Parathyroid adenoma (tissue), 2 donors: Measurements from ENCODE around the gene WWC1.

Experiments
- H2AFZ ChIP-seq: fragments of 300-600 bp; sonication (generic); one replicate; pipeline ENCODE4 v1.7.0; 2017; ENCODE audit warnings: antibody characterized with exemption, mild to moderate bottlenecking
- H3K27ac ChIP-seq: fragments of 300-600 bp; sonication (generic); one replicate; pipeline ENCODE4 v1.7.0; 2017
- H3K27me3 ChIP-seq: fragments of 300-600 bp; sonication (generic); one replicate; pipeline ENCODE4 v1.7.0; 2017; ENCODE audit warnings: low read length; ENCODE audit not compliant: control insufficient read depth, insufficient read depth
- H3K36me3 ChIP-seq: fragments of 300-600 bp; sonication (generic); one replicate; pipeline ENCODE4 v1.7.0; 2017; ENCODE audit warnings: low read length; ENCODE audit not compliant: control insufficient read depth, insufficient read depth
- H3K4me1 ChIP-seq: fragments of 300-600 bp; sonication (generic); one replicate; pipeline ENCODE4 v1.7.0; 2017; ENCODE audit warnings: control low read depth
- H3K4me2 ChIP-seq: fragments of 300-600 bp; sonication (generic); one replicate; pipeline ENCODE4 v1.7.0; 2017; ENCODE audit warnings: low read length
- H3K4me3 ChIP-seq: fragments of 300-600 bp; sonication (generic); one replicate; pipeline ENCODE4 v1.7.0; 2017; ENCODE audit warnings: low read depth, low read length
- H3K79me2 ChIP-seq: fragments of 300-600 bp; sonication (generic); one replicate; pipeline ENCODE4 v1.7.0; 2017; ENCODE audit warnings: control low read depth
- H3K9ac ChIP-seq: fragments of 300-600 bp; sonication (generic); one replicate; pipeline ENCODE4 v1.7.0; 2017; ENCODE audit warnings: mild to moderate bottlenecking
- H3K9me3 ChIP-seq: fragments of 300-600 bp; sonication (generic); one replicate; pipeline ENCODE4 v1.7.0; 2017; ENCODE audit warnings: low read length; ENCODE audit not compliant: control insufficient read depth
- TF ChIP-seq, protein P1 (sequence below): fragments of 300-600 bp; sonication (generic); IDR thresholded peaks from one replicate; pipeline ENCODE4 v1.7.0; 2017; ENCODE audit warnings: antibody characterized with exemption, mild to moderate bottlenecking
- donor health status: primary hyperparathyroidism.

Gene WWC1

DNA sequence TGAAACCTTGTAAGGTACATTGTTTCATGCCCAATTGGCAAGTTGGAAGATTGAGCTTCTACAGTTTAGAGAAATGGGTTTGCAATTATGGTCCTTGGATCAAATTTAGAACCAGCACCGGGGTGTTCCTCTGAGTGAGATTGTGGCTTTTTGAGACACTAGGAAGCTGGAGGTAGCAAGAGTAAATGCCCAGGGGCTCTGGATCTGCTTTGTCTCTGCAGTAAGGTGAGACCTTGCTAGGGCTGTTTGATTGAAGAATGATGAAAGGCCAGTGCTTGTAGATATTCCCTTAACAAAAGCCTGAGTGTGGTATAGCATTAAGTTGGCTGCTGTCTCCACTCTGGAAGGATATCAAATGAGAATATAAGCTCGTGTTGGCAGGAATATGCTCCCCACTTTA is 36.0 kb downstream of the WWC1 start:
- Histone ChIP-seq H3K36me3 (no peaks in the 10 kb centered on the region), H3K27me3 (no peaks in the 10 kb centered on the region), H3K27ac (no peak overlapping the region), H3K4me1 (peaks cover 6% of the 10 kb centered on the region), H3K4me3 (no peak overlapping the region), H3K9ac (no peak overlapping the region), H3K4me2 (no peak overlapping the region), H3K9me3 (no peaks in the 10 kb centered on the region), H2AFZ (no peak overlapping the region), H3K79me2 (no peaks in the 10 kb centered on the region)
- TF ChIP-seq, protein P1, sequence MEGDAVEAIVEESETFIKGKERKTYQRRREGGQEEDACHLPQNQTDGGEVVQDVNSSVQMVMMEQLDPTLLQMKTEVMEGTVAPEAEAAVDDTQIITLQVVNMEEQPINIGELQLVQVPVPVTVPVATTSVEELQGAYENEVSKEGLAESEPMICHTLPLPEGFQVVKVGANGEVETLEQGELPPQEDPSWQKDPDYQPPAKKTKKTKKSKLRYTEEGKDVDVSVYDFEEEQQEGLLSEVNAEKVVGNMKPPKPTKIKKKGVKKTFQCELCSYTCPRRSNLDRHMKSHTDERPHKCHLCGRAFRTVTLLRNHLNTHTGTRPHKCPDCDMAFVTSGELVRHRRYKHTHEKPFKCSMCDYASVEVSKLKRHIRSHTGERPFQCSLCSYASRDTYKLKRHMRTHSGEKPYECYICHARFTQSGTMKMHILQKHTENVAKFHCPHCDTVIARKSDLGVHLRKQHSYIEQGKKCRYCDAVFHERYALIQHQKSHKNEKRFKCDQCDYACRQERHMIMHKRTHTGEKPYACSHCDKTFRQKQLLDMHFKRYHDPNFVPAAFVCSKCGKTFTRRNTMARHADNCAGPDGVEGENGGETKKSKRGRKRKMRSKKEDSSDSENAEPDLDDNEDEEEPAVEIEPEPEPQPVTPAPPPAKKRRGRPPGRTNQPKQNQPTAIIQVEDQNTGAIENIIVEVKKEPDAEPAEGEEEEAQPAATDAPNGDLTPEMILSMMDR = no peak

DNA sequence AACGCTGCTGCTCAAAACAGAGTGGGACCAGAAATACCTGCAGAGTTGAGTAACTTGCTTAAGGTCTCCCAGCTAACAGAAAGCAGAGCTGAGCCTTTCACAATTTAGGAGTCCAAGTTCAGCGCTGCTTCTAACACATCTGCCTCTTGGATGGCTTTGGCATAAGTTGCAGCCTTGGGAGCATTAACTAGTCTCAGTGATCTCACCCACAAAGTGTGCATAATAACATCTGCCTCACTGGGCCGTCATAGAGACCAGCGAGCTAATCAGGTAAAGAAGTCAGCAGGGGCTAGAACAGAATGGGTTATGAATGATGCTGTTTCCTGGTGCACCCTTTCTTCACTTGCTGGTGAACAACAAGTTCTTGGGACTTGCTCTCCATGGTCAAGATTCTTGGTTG is 36.5 kb downstream of the WWC1 start:
- H3K36me3 ChIP-seq = no peaks in the 10 kb centered on the region
- H3K27me3 ChIP-seq = no peaks in the 10 kb centered on the region
- H3K4me2 ChIP-seq = no peak overlapping the region
- no peak overlapping the region for H3K27ac ChIP-seq
- H3K9ac ChIP-seq = no peak overlapping the region
- no peaks in the 10 kb centered on the region for H3K79me2 ChIP-seq
- H3K4me1 ChIP-seq = peaks cover 6% of the 10 kb centered on the region
- H3K9me3 ChIP-seq = no peaks in the 10 kb centered on the region
- TF ChIP-seq, protein P1 = no peak
- no peak overlapping the region for H3K4me3 ChIP-seq
- H2AFZ ChIP-seq = no peak overlapping the region

DNA sequence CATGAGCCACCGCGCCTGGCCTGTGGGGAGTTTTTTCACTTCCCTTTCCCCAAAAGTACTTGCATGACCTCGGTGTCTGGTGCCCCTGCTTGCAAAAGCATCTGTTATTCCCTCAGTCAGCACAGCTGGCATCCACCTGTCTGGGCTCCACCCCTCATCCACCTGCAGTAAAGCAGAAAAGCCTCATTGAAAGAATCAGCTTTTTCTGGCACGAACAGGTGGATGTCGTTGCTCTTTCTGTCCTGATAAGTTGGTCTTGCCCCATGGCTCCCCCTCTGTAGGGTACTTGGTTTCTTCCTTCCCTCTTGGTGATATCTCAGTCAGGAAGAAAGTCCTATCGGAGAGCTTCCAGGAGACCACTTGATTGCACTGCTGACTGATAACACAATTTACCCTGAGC is 37.4 kb downstream of the WWC1 start:
- no peak overlapping the region for H2AFZ ChIP-seq
- no peak overlapping the region for H3K27ac ChIP-seq
- no peaks in the 10 kb centered on the region for H3K9me3 ChIP-seq
- no peaks in the 10 kb centered on the region for H3K36me3 ChIP-seq
- H3K27me3 ChIP-seq = no peaks in the 10 kb centered on the region
- TF ChIP-seq, protein P1 = no peak
- H3K4me3 ChIP-seq = no peak overlapping the region
- peaks cover 6% of the 10 kb centered on the region for H3K4me1 ChIP-seq
- H3K4me2 ChIP-seq = no peak overlapping the region
- H3K79me2 ChIP-seq = no peaks in the 10 kb centered on the region
- H3K9ac ChIP-seq = no peak overlapping the region

DNA sequence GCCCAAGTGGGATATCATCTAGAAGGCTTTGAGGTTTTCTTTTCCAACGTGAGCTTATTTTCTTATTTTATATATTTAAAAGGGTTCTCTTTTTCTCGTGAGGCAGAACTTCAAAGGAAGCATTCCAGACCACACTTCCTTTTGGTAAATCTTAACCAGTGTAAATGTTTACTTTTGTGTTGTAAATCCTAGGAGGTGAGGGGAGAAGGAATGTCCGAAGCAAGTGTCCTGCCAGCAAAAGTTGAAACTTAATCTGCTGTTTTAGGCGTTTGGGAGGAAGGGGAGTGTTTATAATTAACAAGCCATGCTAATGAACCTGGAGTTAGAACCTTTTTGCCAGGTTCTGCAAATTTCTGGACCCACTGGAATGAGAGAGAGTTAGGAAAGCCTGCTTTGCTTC is 37.9 kb downstream of the WWC1 start:
- Histone ChIP-seq H3K27me3 (no peaks in the 10 kb centered on the region), H3K4me2 (no peak overlapping the region), H3K36me3 (no peaks in the 10 kb centered on the region), H3K79me2 (no peaks in the 10 kb centered on the region), H3K4me3 (no peak overlapping the region), H2AFZ (no peak overlapping the region), H3K9me3 (no peaks in the 10 kb centered on the region), H3K27ac (no peak overlapping the region), H3K9ac (no peak overlapping the region), H3K4me1 (peaks cover 6% of the 10 kb centered on the region)
- TF ChIP-seq, protein P1 = no peak

DNA sequence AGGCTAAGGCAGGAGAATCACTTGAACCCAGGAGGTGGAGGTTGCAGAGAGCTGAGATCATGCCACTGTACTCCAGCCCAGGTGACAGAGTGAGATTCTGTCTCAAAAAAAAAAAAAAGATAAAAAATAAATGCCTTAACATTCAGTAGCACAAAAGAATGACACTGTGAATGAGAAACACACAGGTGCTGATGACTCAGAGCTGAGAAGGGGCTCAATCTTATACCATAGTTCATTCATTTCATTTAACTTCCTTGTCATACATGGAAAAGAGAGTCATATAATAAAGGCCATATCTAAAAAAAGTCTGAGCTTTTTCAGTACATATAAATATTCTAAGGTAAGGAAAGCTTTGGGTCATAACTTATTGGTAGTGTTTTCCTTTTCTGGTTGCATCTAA is 40.6 kb downstream of the WWC1 start:
- TF ChIP-seq, protein P1 = no peak
- no peak overlapping the region for H2AFZ ChIP-seq
- H3K4me3 ChIP-seq = no peak overlapping the region
- H3K27me3 ChIP-seq = no peaks in the 10 kb centered on the region
- no peaks in the 10 kb centered on the region for H3K36me3 ChIP-seq
- H3K27ac ChIP-seq = no peak overlapping the region
- H3K4me2 ChIP-seq = no peak overlapping the region
- peaks cover 7% of the 10 kb centered on the region for H3K79me2 ChIP-seq
- H3K9ac ChIP-seq = no peak overlapping the region
- no peaks in the 10 kb centered on the region for H3K9me3 ChIP-seq
- H3K4me1 ChIP-seq = no peaks in the 10 kb centered on the region
